ENCODE results near the gene WNT1. TPM values are rescaled to one million over a fixed set of nuclear protein-coding genes. Genes with fewer than 3 reads are reported as not detected.

WNT1 gene
- total RNA-seq, 1 donor from 2014 or later, result 28.9 TPM

- no peak for TF ChIP-seq CTCF (conservative IDR thresholded peaks at IDR 0.05)
- Mint-ChIP-seq H3K27ac (no peak overlapping the region), H3K36me3 (no peaks in the 10 kb centered on the region), H3K27me3 (peaks cover 95% of the 10 kb centered on the region), H3K9me3 (no peaks in the 10 kb centered on the region), H3K4me3 (no peak overlapping the region), H3K4me1 (ENCODE audit: unreplicated experiment) (peaks cover 19% of the 10 kb centered on the region)
- no peak for DNase-seq (ENCODE audit: extremely low spot score, unreplicated experiment)
Measured at GRCh38 chr12:48985475-48985897, 7.4 kb downstream of the WNT1 start.

- Mint-ChIP-seq H3K4me1 (ENCODE audit: unreplicated experiment) (peaks cover 23% of the 10 kb centered on the region), H3K36me3 (no peaks in the 10 kb centered on the region), H3K27me3 (peaks cover 95% of the 10 kb centered on the region), H3K27ac (no peak overlapping the region), H3K4me3 (no peak overlapping the region), H3K9me3 (no peaks in the 10 kb centered on the region)
- TF ChIP-seq CTCF (conservative IDR thresholded peaks at IDR 0.05), result no peak
- no peak for DNase-seq (ENCODE audit: extremely low spot score, unreplicated experiment)
Measured at GRCh38 chr12:48985901-48986300, 7.8 kb downstream of the WNT1 start.

- Mint-ChIP-seq H3K36me3 (no peaks in the 10 kb centered on the region), H3K4me1 (ENCODE audit: unreplicated experiment) (peaks cover 19% of the 10 kb centered on the region), H3K27ac (no peak overlapping the region)
Measured at GRCh38 chr12:48986720-48987291, 8.7 kb downstream of the WNT1 start.

GRCh38 chr12:48988030-48988649 is 10.0 kb downstream of the WNT1 start:
- DNase-seq (ENCODE audit: extremely low spot score, unreplicated experiment), result no peak
- Mint-ChIP-seq H3K27me3 (peaks cover 85% of the 10 kb centered on the region), H3K4me1 (ENCODE audit: unreplicated experiment) (peaks cover 16% of the 10 kb centered on the region), H3K9me3 (no peaks in the 10 kb centered on the region), H3K27ac (no peak overlapping the region), H3K4me3 (no peak overlapping the region), H3K36me3 (no peaks in the 10 kb centered on the region)
- TF ChIP-seq CTCF (conservative IDR thresholded peaks at IDR 0.05), result peak; percentile 92

More at GRCh38 chr12:48986720-48987291, 8.7 kb downstream of the WNT1 start:
- Mint-ChIP-seq H3K9me3 (no peaks in the 10 kb centered on the region), H3K27me3 (peaks cover 91% of the 10 kb centered on the region), H3K4me3 (no peak overlapping the region)
- DNase-seq (ENCODE audit: extremely low spot score, unreplicated experiment), result no peak
- TF ChIP-seq CTCF (conservative IDR thresholded peaks at IDR 0.05), result no peak

- DNase-seq (ENCODE audit: extremely low spot score, unreplicated experiment), result no peak
- Mint-ChIP-seq H3K27me3 (peaks cover 79% of the 10 kb centered on the region), H3K9me3 (no peaks in the 10 kb centered on the region), H3K4me1 (ENCODE audit: unreplicated experiment) (peaks cover 19% of the 10 kb centered on the region), H3K36me3 (no peaks in the 10 kb centered on the region), H3K27ac (no peak overlapping the region), H3K4me3 (no peak overlapping the region)
- TF ChIP-seq CTCF (conservative IDR thresholded peaks at IDR 0.05), result no peak
Measured at GRCh38 chr12:48990552-48990951, 12.4 kb downstream of the WNT1 start.

Data from type B pancreatic cell (in vitro differentiated cells).